Keratinocyte (primary cell): Measurements from ENCODE around the gene SCRN2. TPM values are rescaled to one million over a fixed set of nuclear protein-coding genes. Genes with fewer than 3 reads are reported as not detected.

Experiments used
- DNase-seq: peaks from one replicate; pipeline ENCODE4 v3.0.0-alpha.2; 2011; ENCODE audit warnings: low read depth, missing footprints, low spot score
- FAIRE-seq: peaks from 2 replicates; lab custom pipeline; 2011; peaks lifted over from hg19 to GRCh38; lab: Jason Lieb, UNC
- H2AFZ ChIP-seq: 2 replicates; pipeline ENCODE4 v1.6.0; 2012; ENCODE audit warnings: low read length, control low read depth, inconsistent platforms; ENCODE audit not compliant: control insufficient read depth
- H3K27ac ChIP-seq: 2 replicates; pipeline ENCODE4 v1.5.1; 2011; ENCODE audit warnings: low read length; ENCODE audit not compliant: control insufficient read depth, insufficient read depth
- H3K27me3 ChIP-seq: 3 replicates; pipeline ENCODE4 v1.6.0; 2011; ENCODE audit warnings: low read length; ENCODE audit not compliant: control insufficient read depth, insufficient read depth; ENCODE audit errors: extremely low read depth
- H3K36me3 ChIP-seq, 2 experiments: 2 replicates in 1 of 2; 3 replicates in 1 of 2; pipeline ENCODE4 v1.5.1; 2011; ENCODE audit warnings: low read length in 2 of 2, mild to moderate bottlenecking in 1 of 2; ENCODE audit not compliant: control insufficient read depth in 2 of 2, insufficient read depth in 2 of 2; ENCODE audit errors: extremely low read depth in 1 of 2
- H3K4me1 ChIP-seq: 3 replicates; pipeline ENCODE4 v1.5.1; 2011; ENCODE audit warnings: low read length; ENCODE audit not compliant: control insufficient read depth, insufficient read depth; ENCODE audit errors: extremely low read depth
- H3K4me2 ChIP-seq: 3 replicates; pipeline ENCODE4 v1.6.0; 2011; ENCODE audit warnings: low read depth, low read length; ENCODE audit not compliant: control insufficient read depth, insufficient read depth; ENCODE audit errors: extremely low read depth
- H3K4me3 ChIP-seq, 3 experiments: fragments of 200-600 bp in 1 of 3; sonication (generic) in 1 of 3; 2 replicates in 2 of 3; 3 replicates in 1 of 3; pipeline ENCODE4 v1.5.1; 2011 to 2016; ENCODE audit warnings: low read length in 3 of 3, mild to moderate bottlenecking in 3 of 3, control low read depth in 2 of 3, inconsistent platforms in 1 of 3, low read depth in 1 of 3, mixed read lengths in 1 of 3, mixed run types in 1 of 3, moderate library complexity in 1 of 3; ENCODE audit not compliant: control insufficient read depth in 2 of 3, insufficient read depth in 2 of 3; ENCODE audit errors: extremely low read depth in 1 of 3
- H3K79me2 ChIP-seq: 2 replicates; pipeline ENCODE4 v1.6.0; 2012; ENCODE audit warnings: low read length; ENCODE audit not compliant: control insufficient read depth, insufficient read depth
- H3K9ac ChIP-seq: 3 replicates; pipeline ENCODE4 v1.6.0; 2011; ENCODE audit warnings: low read length; ENCODE audit not compliant: control insufficient read depth, insufficient read depth; ENCODE audit errors: extremely low read depth
- H3K9me1 ChIP-seq: 3 replicates; pipeline ENCODE4 v1.6.0; 2011; ENCODE audit warnings: low read length; ENCODE audit not compliant: control insufficient read depth, insufficient read depth; ENCODE audit errors: extremely low read depth
- H3K9me3 ChIP-seq: 2 replicates; pipeline ENCODE4 v1.5.1; 2012; ENCODE audit warnings: low read depth, low read length; ENCODE audit not compliant: control insufficient read depth
- H4K20me1 ChIP-seq: 3 replicates; pipeline ENCODE4 v1.6.0; 2011; ENCODE audit warnings: low read length; ENCODE audit not compliant: control insufficient read depth, insufficient read depth; ENCODE audit errors: extremely low read depth
- EZH2 ChIP-seq: IDR thresholded peaks from one replicate; pipeline ENCODE4 v1.6.1; 2012; ENCODE audit warnings: inconsistent platforms, mild to moderate bottlenecking, low read length, moderate library complexity
- dilution Hi-C: fragments of 300-500 bp; cut with MboI; formaldehyde crosslinking; loops from one replicate; pipeline ENCODE4 v1.7.0; 2020; ENCODE audit warnings: low sequenced_read_pairs; ENCODE audit not compliant: extremely low pct_ligation_motif_present
- polyA plus RNA-seq, 5 experiments: library from polyadenylated mRNA; depleted of rRNA in 3 of 5; stranded (reverse) in 3 of 5; stranded (forward) in 1 of 5; unstranded in 1 of 5; fragments of >200 nt; gene quantifications; 1 replicate in 1 of 5; 2 replicates in 3 of 5; 3 replicates in 1 of 5; pipeline versions ENCODE4 v1.2.1 to v1.2.3, GENCODE V29; 2011 to 2012; ENCODE audit warnings: missing spikeins in 2 of 5, low read depth in 1 of 5, low replicate concordance in 1 of 5
- TF ChIP-seq, protein P1 (sequence below), 3 experiments: IDR thresholded peaks in 1 of 3; conservative IDR thresholded peaks in 1 of 3; optimal IDR thresholded peaks in 1 of 3; 2 replicates in 2 of 3; 3 replicates in 1 of 3; pipeline versions ENCODE3 to v1.5.1; 2011; ENCODE audit warnings: low read length in 3 of 3, mild to moderate bottlenecking in 3 of 3, moderate library complexity in 2 of 3, control low read depth in 1 of 3, inconsistent platforms in 1 of 3; ENCODE audit not compliant: insufficient read depth in 2 of 3; ENCODE audit errors: extremely low read depth in 1 of 3

SCRN2 gene
- polyA plus RNA-seq, 1 donor (not counting 4 experiments of a cell fraction or from before 2014, with no cell fraction given): 17.1 TPM

GRCh38 chr17:47812146-47812920, 28.7 kb downstream of the SCRN2 start:
- H3K4me1 ChIP-seq: peaks cover 20% of the 10 kb centered on the region
- no peaks in the 10 kb centered on the region for H3K9me3 ChIP-seq
- H3K4me3 ChIP-seq: no peak overlapping the region
- peaks cover 0 to 4% of the 10 kb centered on the region in 2 experiments for H3K36me3 ChIP-seq
- TF ChIP-seq EZH2: no peak
- H3K27ac ChIP-seq: no peak overlapping the region
- no peak for DNase-seq
- no peak for FAIRE-seq
- H2AFZ ChIP-seq: no peak overlapping the region
- H3K79me2 ChIP-seq: no peaks in the 10 kb centered on the region
- dilution Hi-C loops: no loop called here
- H3K27me3 ChIP-seq: no peaks in the 10 kb centered on the region
- H3K9ac ChIP-seq: no peak overlapping the region
- H3K9me1 ChIP-seq: peaks cover 4% of the 10 kb centered on the region
- no peaks in the 10 kb centered on the region for H4K20me1 ChIP-seq
- H3K4me2 ChIP-seq: no peak overlapping the region

DNA sequence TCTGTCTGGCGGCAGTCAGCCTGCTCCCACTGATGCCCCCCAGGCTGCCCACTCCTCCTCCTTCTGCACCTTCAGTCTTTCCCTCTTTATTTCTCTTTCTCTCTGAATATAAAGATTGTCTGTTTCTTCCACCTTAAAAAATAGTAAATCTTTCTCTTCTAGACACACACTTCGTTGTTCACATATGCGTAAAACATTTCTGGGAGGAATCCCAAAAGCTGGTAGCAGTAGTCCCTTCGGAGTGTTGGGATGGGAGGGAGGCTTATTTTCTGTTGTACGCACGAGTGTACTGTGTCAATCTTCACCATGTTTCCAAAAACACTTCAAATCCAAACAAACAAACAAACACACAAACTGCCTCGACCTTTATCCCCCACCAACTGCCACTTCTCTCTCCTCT, 29.4 kb downstream of the SCRN2 start:
- Histone ChIP-seq H3K9ac (no peak overlapping the region), H3K4me3 (no peak overlapping the region), H3K9me3 (no peaks in the 10 kb centered on the region), H3K36me3 (peaks cover 0 to 4% of the 10 kb centered on the region in 2 experiments), H4K20me1 (no peaks in the 10 kb centered on the region), H3K4me1 (peaks cover 20% of the 10 kb centered on the region), H3K27ac (no peak overlapping the region), H3K79me2 (no peaks in the 10 kb centered on the region), H2AFZ (no peak overlapping the region), H3K9me1 (peaks cover 4% of the 10 kb centered on the region), H3K27me3 (no peaks in the 10 kb centered on the region), H3K4me2 (no peak overlapping the region)
- no peak for DNase-seq
- FAIRE-seq: no peak
- TF ChIP-seq EZH2: no peak
- TF ChIP-seq, protein P1, sequence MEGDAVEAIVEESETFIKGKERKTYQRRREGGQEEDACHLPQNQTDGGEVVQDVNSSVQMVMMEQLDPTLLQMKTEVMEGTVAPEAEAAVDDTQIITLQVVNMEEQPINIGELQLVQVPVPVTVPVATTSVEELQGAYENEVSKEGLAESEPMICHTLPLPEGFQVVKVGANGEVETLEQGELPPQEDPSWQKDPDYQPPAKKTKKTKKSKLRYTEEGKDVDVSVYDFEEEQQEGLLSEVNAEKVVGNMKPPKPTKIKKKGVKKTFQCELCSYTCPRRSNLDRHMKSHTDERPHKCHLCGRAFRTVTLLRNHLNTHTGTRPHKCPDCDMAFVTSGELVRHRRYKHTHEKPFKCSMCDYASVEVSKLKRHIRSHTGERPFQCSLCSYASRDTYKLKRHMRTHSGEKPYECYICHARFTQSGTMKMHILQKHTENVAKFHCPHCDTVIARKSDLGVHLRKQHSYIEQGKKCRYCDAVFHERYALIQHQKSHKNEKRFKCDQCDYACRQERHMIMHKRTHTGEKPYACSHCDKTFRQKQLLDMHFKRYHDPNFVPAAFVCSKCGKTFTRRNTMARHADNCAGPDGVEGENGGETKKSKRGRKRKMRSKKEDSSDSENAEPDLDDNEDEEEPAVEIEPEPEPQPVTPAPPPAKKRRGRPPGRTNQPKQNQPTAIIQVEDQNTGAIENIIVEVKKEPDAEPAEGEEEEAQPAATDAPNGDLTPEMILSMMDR (optimal IDR thresholded peaks at IDR 0.05 in 1 of 3, IDR thresholded peaks at IDR 0.05 in 1 of 3, conservative IDR thresholded peaks at IDR 0.05 in 1 of 3; ENCODE audit: extremely low read depth in 1 of 3, insufficient read depth in 2 of 3, low read length in 3 of 3): no peak
- dilution Hi-C loops: no loop called here
